Measurements from ENCODE around the gene INHBB.

The INHBB gene

DNA sequence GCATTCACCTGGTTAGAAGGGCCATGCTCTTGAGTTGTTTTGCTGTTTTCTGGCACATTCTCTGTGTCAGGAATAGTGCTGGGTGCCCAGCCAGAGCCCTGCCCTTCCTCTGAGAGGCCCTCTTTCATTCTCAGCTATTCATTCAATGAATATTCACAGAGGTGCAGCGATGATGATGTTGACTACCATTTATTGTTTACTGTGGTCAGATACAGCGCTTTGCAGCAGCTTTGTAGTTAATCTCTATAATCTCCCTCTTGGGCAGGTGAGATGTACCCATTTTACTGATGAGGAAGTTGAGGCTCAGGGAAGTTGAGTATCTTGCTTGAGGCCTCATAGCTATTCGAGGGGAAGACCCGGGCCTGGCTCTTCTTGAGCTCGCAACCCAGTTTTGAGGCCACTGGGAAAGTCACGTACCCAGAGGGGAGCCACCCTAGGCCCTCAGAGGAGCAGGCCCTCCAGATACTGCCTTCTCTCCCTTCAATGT, 9.9 kb downstream of the INHBB start:
- no peak for DNase-seq (ENCODE audit: low read depth, low spot score)

DNA sequence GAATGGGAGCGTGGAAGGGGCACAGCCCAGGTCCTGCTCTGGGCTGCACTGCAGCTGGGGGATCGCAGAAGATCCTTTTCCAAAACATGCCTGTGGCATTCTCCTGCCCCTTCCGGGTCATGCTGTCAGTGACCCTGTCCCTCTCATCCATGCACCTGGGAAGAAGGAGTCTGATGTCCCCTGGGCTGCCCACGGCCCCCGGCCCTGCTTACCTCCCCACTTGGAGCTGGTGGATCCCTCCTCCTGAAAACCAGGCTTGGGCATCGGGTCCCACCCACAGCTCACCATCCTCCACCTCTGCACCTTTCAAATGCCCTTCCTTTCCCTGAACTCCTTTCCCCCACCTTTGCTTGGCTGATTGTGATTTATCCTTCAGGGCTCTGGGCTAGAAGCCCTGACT, 11.8 kb downstream of the INHBB start:
- DNase-seq (ENCODE audit: low read depth, low spot score), result no peak

DNA sequence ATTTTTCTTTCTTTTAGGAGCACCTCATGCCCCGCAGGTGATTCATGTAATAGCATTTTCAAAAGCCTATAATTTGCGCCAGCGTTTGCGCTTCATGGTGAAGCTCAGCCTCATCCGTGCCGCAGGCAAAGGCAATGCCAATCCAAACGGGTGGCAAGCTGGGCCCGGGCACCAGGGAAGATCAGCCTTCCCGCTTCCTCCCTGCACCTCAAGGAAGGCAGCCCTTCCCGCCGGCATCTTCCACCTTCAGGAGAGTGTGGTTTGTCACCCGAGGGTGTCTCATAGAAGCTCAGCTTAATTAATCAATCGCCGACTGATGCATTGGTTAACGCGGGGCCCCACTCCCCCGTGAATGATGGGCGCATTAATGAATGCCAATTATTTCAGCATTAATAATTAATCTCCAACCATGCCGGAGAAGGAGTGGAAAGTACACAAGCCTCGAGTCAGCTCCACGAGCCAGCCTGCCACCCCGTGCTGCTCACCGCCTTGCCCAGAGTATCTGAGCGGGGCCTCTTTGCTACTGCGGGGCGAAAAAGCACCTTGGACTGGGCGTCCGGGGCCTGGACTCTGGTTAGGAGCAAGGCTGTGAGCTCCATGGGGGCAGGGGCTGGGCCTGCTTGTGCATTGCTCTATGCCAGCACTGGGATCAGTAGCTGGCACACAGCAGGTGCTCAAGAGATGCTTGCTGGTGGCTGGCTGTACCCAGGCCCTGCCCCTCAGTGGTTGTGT, 13.0 kb downstream of the INHBB start:
- no peak for DNase-seq (ENCODE audit: low read depth, low spot score)

DNA sequence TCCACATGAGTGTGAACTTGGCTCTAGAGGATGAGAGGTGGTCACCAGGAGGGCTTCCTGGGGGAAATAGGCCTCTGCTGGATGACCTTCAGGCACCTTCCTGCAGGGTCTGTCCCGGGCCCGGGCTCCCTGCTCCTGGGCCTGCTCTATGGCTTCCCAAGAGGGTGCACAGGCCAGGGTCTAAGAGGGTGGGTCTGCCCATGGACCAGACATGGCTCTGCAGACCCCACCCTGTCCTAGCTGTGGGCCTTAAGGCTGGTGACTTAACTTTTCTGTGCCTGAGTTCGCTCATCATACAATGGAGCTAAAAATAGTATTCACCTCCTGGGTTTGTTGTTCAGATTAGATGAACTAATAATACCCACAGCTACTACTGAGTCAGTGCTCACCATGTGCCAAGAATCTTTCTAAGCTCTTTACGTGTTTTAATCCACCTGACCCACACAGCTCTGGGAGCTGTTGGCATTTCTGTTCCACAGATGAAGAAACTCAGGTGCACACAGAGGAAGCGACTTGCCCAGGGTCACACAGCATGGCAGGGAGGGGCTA, 14.4 kb downstream of the INHBB start:
- no peak for DNase-seq (ENCODE audit: low read depth, low spot score)

DNA sequence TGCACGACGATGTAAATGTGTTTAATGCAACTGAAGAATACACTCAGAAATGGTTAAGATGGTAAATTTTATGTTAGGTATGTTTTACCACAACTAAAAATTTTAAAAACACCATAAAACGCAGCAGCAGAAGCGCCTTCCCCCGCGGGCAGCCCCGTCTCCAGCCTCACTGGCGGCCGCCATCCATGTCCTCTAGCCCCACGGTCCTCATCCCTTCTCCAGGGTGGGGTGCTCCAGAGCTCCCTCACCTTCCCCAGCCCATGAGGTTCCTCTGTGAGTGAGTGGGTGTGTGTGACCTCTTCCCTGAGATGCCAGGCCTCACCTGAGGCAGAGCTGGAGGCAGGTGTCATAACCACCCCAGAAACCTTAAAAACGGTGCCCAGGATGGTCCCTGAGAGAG, 17.0 kb downstream of the INHBB start:
- no peak for DNase-seq (ENCODE audit: low read depth, low spot score)

DNA sequence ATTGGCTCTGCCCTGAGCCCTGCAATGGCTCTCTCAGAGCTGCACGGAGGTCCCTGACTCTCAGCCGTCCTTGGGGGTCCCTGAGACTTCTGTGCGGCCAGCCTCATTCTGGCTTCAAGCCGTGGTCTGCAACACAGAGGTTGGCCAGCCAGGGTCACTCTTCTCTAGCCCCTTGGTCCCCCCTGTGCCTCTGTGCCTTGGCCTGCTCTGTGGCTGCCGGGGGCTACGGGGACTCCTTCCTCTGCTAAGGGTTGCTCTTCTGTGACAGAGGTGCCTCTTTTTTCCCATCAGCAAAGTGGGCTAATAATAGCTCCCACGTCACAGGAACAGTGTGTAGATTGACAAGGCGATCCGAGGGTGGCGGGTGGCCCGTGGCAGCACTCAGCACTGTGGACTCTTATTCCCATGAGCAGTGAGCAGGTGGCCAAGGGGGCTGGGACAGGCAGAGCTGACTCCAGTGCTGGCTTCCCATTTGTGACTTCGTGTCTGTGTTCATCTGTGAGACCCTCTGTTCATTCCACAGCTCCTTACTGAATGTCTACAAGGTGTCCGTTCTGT, 19.4 kb downstream of the INHBB start:
- no peak for DNase-seq (ENCODE audit: low read depth, low spot score)

DNA sequence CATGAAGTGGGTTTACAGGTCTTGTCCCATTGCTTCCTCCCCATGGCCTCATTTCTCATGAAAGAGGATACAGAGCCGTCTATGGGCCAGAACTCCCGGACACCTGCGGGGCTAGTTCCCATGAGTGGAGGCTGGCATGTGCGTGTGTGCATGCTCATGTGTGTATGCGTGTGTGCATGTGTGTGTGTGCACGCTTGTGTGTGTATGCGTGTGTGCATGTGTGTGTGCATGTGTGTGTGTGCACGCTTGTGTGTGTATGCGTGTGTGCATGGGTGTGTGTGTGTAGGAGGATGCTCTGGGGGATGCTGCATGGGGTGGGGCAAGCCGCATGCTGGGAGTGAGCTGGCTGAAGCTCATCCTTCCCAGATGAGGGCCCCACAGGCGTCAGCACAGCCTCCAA, 20.8 kb downstream of the INHBB start:
- no peak for DNase-seq (ENCODE audit: low read depth, low spot score)

DNA sequence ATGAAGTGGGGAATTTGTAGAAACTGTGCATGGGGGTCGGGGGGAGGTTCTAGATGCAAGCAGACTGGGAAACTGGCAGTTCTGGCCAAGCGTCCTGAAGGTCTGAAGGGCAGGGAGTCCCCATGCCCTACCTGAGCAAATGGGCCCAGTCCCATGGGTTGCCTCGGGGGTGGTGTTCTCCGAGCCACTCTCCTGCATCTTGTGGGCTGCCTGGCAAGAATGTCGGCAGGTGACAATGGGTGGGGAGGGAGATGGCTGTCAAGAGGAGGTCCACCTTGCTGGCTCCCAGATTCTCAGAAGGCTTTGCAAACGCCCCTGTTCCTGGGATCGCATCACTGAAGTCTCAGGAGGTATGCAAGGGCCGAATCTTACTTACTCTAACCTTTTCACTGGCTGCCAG, 21.3 kb downstream of the INHBB start:
- DNase-seq (ENCODE audit: low read depth, low spot score), result no peak

DNA sequence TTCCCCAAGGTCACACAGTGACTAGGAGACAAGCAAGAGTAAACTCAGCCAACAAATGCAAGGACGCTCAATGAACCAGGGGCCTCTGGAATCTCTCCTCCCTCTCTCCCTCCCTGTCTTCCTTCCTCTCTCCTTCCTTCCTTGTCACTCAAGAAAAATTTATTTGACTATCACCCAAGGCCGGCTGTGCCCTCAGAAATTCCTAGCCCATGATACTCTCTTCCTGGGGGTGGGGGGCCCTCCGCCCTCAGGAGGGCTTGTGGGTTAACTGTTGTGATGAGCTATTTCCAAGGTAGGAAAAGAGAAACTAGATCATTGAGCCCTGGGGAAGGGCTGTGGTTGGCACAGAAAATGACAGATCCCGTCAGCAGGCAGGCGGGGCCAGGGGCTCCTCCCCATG, 21.7 kb downstream of the INHBB start:
- no peak for DNase-seq (ENCODE audit: low read depth, low spot score)

DNA sequence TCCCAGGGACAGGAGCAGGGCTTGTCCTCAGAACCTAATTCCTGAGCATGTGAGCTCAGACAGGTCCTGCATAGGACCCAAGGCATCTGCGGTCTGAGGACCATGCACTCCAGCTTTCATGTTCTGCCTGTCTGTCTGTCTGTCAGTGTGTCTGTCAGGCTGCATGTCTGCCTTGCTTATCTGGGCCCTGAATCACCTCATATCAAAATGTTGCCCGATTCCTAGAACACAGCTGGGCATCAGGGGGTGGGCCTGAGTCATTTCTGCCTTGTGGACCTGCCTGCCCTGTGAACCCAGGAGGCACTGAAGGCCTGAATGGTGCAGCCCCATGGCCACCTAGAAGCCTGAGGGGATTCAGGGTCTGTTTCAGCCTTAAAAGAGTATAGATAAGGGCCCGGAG, 22.1 kb downstream of the INHBB start:
- no peak for DNase-seq (ENCODE audit: low read depth, low spot score)

DNA sequence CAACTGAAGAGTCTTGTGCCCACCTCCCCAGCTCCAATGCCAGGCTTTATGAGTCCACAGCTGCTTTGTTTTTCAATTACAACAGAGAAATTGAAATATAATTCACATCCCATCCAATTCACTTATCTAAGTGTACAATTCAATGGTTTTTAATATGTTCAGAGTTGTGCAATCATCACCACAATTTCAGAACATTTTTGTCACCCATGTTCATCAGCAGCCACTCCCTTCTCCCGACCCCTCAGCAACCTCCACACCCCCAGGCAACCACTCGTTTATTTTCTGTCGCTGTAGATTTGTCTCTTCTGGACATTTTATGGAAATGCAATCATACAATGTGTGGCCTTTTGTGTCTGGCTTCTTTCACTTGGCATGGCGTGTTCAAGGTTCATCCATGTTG, 23.3 kb downstream of the INHBB start:
- DNase-seq (ENCODE audit: low read depth, low spot score), result no peak

DNA sequence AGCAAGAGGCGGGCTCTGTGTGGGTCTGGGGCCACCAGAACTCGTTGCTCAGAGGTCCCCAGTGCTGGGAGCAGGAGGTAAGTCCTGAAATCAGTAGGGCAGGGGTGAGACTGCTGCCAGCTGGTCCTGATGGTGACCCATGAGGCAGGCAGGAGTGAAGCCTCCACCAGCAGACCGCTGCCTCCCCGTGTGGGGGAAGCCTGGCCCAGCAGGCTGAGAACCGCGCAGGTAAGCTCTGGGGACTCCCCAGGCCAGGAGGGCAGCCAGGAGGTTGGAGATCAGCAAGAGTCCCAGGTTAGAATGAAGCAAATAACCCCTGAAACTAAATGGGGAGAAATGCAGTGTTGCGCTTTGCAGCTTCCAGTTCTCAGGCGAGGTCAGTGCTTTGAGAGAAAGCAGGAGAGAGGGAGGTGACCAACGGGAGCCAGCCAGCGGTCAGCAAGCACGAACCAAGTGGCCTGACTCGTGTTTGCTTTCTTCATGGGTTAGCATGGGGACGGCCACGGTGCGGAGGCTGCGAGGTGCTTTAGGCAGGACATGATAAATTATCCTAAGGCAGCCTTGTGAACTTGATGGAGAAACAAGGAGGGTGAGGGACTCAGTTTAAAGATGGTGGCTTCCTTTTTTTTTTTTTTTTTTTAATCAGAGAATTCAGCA, 26.2 kb downstream of the INHBB start:
- DNase-seq (ENCODE audit: low read depth, low spot score), result no peak

DNA sequence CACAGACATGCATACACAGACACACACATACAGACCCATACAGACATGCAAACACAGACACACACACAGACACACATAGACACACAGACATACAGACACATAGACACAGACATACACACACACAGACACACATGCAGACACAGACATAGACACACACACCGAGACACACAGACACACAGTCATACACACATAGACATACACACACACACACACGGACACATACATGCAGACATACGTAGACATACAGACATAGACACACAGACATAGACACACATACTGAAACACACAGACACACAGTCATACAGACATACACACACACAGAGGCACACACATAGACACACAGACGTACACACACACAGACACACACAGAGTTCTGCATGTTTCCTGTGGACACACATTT, 26.9 kb downstream of the INHBB start:
- DNase-seq (ENCODE audit: low read depth, low spot score), result no peak

DNA sequence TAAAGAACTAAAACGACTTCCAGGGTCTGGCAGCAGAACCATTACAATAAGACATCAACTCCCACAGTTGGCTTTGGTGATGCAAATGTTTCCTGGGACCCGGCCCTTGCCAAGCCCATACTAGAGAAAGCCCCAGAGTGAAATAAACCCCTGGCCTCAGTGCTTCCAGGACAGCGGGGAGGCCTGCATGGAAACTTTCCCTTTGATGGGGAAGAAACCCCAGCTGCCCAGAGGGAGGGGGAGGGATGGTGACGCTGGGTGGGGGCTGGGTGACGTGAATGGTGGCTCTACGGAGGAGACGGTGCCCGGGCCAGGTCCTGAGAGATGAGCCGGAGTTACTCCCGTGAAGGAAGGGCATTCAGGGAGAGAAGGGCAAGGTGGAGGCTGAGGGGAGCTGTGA, 27.5 kb downstream of the INHBB start:
- DNase-seq (ENCODE audit: low read depth, low spot score), result no peak

DNA sequence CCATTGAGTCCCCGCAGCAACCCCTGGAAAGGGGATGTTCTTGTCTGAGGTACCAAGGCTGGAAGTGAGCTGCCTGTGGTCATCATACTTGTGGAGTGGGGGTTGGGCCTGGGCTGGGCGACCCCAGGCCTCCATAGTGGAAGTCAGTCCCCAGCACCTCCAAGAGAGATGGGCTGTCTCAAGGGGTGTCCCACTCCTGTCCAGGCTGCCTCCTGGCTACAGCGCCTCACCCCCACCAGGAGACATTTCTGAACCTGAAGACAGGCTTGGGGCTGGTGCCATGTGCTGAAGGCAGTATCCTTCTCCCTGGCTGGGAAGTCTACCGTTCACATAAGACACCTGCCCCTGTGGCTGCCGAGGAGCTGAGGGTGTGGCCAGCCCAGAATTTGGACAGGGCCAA, 28.9 kb downstream of the INHBB start:
- DNase-seq (ENCODE audit: low read depth, low spot score), result no peak

DNA sequence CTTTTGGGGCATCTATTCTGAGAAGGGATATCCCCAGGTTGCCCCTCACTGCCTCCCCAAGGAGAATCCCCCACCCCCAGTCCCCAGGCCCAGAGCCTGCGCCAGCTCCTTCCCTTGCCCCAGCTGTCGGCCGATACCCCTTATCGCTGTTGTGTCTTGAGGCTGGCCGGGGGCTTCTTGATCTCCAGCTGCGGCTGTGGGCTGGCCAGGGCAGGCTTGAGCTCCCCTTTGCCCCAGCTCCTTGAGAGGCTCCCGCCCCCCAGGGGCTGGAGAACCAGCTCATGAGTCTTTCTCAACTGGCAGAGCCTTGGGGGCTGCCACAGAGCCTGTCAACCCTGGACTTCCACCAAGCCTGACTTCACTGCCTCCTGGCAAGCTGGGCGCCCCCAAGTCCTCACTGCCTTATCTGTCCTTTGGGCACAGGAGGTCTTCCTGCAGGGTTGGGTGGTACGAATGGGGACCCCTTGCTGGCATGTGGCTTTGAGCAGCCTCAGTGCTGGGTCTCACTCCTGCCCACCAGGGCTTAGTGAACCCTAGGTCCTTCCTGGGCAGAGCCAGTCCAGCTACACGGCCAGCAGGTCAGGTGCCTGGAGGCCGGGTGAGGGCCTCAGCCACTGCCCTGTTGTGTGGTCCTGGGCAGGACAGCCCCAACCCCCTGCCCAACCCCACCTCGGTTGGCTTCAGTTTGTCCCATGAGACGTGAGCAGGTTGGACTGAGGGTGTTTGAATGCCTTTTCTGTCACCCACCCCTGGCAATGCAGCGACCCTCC, 29.5 kb downstream of the INHBB start:
- no peak for DNase-seq (ENCODE audit: low read depth, low spot score)

DNA sequence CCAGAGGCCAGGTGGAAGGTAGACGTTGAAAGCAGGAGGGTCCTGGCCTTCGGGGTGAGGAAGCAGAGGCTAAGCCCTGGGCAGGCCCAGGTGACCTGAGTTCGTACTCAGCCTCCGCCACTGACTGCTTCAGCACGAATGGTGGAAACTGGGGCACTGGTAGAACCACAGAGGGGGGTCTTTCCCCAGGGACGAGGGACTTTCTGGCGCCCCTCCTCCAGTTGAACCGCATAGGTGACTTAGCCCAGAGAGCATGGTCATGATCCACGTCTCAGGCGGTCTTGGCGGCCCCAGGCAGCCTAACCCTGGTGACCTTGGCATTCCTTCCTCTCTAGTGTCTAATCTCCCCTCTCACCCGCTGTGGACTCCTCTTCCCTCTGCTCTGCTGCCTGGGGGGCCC, 30.2 kb downstream of the INHBB start:
- DNase-seq (ENCODE audit: low read depth, low spot score), result no peak

DNA sequence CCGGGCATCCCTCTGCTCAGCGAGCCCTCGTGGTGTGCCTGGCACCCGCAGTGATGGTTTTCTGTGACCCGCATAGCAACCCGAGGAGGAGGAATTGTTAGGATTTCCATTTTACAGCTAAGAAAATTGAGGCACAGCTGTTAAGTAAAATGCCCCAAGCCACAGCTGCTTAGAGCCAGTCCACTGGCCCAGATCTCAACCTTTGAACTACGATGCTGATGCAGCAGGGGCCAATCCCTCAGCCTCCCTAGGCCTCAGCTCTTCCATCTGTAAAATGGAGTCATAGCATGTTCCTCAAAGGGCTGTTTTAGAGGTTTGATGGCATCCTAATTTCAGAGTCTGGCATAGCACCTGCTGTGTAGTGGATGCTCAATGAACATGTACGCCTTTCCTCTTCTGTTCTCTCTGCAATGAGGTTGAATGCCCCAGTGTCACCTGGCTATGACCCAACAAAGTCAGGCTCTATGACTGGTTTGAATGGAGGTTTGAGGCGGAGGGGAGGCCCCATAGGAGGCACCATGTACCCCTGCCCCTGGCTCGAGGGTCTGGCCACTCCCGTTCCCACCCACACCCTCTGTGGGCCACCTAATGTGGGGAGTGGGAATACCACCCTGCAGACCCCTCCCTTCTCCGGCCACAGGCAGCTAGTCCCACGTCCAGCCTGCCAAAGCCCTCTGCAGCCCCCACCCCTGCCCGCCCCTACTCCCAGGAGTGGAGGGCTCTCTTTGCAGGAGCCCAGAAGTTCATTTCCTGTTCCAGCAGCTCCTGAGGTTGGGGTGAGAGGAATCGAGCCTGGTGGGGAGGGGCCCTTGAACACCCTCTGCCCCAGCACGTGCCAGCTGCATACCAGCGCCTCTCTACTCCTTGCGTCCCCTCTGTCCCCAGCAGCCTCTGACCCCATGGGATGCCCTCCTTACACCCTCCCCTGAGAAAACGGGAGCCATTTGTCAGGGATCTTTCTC, 31.0 kb downstream of the INHBB start:
- DNase-seq (ENCODE audit: low read depth, low spot score), result no peak

DNA sequence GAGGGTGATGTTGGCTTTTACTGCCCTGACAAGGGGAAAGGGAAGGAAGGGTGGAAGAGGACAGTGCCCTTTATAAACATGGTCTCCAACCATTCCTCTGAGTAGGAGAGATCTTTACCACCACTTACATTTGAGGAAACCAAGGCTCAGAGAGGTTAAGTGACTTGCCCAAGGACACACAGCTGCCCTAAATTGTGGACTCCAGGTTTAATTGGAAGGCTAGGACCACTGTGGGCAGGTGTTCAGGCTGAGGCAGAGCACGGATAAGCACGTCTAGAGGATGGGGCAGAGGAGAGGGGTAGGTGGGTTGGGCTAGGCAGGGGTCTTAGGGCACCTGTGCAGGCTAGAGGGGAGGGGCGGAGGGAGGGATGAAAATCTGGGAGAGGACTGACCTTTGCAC, 32.7 kb downstream of the INHBB start:
- no peak for DNase-seq (ENCODE audit: low read depth, low spot score)

DNA sequence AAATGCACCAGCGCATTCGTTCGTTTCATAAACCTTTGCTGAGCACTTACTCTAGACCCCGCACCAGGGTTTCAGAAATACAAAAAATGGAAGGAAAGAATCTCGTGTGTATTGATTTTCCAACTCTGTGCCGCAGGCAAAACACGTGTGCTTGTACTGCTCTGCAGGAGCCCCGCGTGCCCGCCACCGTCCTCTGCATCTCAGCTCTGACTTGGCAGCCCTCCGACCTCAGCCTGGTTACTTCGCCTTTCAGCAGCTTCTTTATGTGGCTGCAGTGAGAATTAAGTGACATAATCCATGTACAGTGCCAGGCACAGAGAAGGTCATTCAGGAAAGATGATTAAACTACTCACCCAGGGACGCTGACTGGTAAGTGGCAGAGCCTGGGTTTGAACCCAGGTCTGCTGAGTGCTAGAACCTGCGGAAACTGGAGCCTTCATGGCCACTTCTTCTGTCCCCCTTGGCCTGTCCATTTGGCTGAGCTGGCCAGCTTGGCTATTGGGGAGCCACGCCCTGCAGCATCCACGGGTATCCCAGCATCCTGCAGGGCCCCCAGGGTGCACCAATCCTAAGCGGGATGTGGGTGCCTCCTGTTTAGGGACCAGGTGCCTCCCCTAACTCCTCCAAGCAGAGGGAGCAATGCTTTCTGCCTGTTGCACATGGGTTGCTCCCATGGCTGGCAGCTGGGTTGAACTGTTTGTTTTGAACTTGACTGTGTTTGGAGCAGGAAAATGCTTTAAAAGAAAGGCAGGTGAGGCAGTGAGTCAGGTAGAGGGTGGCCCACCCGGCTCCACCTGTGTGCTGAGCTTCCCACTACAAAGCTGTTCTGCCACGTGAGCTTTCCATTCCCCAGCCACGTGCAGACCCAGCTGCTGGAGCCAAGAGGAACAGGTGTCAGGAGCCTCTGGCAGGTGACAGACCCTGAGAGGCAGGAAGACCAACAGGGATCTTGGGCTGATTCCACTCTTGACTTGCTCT, 34.3 kb downstream of the INHBB start:
- DNase-seq (ENCODE audit: low read depth, low spot score), result no peak

All from brain pericyte (primary cell).